ENCODE measurements around the gene PIAS4. TPM values are rescaled to one million over a fixed set of nuclear protein-coding genes. Genes with fewer than 3 reads are reported as not detected.

The PIAS4 gene
- total RNA-seq, 1 donor from 2014 or later = 95.8 TPM

GRCh38 chr19:4042064-4042730, 34.7 kb downstream of the PIAS4 start:
- peaks cover 17% of the 10 kb centered on the region for H3K27me3 Mint-ChIP-seq (ENCODE audit: unreplicated experiment)
- H3K36me3 Mint-ChIP-seq (ENCODE audit: unreplicated experiment) = no peaks in the 10 kb centered on the region
- peaks cover 27% of the 10 kb centered on the region for H3K9me3 Mint-ChIP-seq (ENCODE audit: unreplicated experiment)
- DNase-seq = no peak
- no peak for TF ChIP-seq CTCF (IDR thresholded peaks at IDR 0.05; ENCODE audit: partially characterized antibody, unreplicated experiment)
- H3K27ac Mint-ChIP-seq (ENCODE audit: unreplicated experiment) = no peak overlapping the region
- no peak overlapping the region for H3K4me3 Mint-ChIP-seq (ENCODE audit: unreplicated experiment)
- peaks cover 19% of the 10 kb centered on the region for H3K4me1 Mint-ChIP-seq (ENCODE audit: low read depth, unreplicated experiment)

GRCh38 chr19:4042731-4043082, 35.2 kb downstream of the PIAS4 start:
- no peaks in the 10 kb centered on the region for H3K36me3 Mint-ChIP-seq (ENCODE audit: unreplicated experiment)
- TF ChIP-seq CTCF (IDR thresholded peaks at IDR 0.05; ENCODE audit: partially characterized antibody, unreplicated experiment) = no peak
- H3K27ac Mint-ChIP-seq (ENCODE audit: unreplicated experiment) = no peak overlapping the region
- peaks cover 21% of the 10 kb centered on the region for H3K4me1 Mint-ChIP-seq (ENCODE audit: low read depth, unreplicated experiment)
- H3K4me3 Mint-ChIP-seq (ENCODE audit: unreplicated experiment) = no peak overlapping the region
- H3K9me3 Mint-ChIP-seq (ENCODE audit: unreplicated experiment) = peaks cover 27% of the 10 kb centered on the region
- peaks cover 17% of the 10 kb centered on the region for H3K27me3 Mint-ChIP-seq (ENCODE audit: unreplicated experiment)
- DNase-seq = no peak

- peaks cover 19% of the 10 kb centered on the region for H3K4me1 Mint-ChIP-seq (ENCODE audit: low read depth, unreplicated experiment)
- H3K27me3 Mint-ChIP-seq (ENCODE audit: unreplicated experiment) = peaks cover 14% of the 10 kb centered on the region
- no peak for DNase-seq
- H3K27ac Mint-ChIP-seq (ENCODE audit: unreplicated experiment) = peak overlapping the region; percentile 33
- no peak overlapping the region for H3K4me3 Mint-ChIP-seq (ENCODE audit: unreplicated experiment)
- TF ChIP-seq CTCF (IDR thresholded peaks at IDR 0.05; ENCODE audit: partially characterized antibody, unreplicated experiment) = no peak
- H3K9me3 Mint-ChIP-seq (ENCODE audit: unreplicated experiment) = peaks cover 25% of the 10 kb centered on the region
- no peaks in the 10 kb centered on the region for H3K36me3 Mint-ChIP-seq (ENCODE audit: unreplicated experiment)
Measured at GRCh38 chr19:4043401-4043800, 35.9 kb downstream of the PIAS4 start.

GRCh38 chr19:4043966-4044715, 36.6 kb downstream of the PIAS4 start:
- peak overlapping the region; percentile 79 for H3K27ac Mint-ChIP-seq (ENCODE audit: unreplicated experiment)
- peaks cover 11% of the 10 kb centered on the region for H3K27me3 Mint-ChIP-seq (ENCODE audit: unreplicated experiment)
- peaks cover 17% of the 10 kb centered on the region for H3K4me1 Mint-ChIP-seq (ENCODE audit: low read depth, unreplicated experiment)
- no peak for DNase-seq
- H3K36me3 Mint-ChIP-seq (ENCODE audit: unreplicated experiment) = no peaks in the 10 kb centered on the region
- peaks cover 21% of the 10 kb centered on the region for H3K9me3 Mint-ChIP-seq (ENCODE audit: unreplicated experiment)
- no peak for TF ChIP-seq CTCF (IDR thresholded peaks at IDR 0.05; ENCODE audit: partially characterized antibody, unreplicated experiment)
- peak overlapping the region; percentile 61 for H3K4me3 Mint-ChIP-seq (ENCODE audit: unreplicated experiment)

- peaks cover 19% of the 10 kb centered on the region for H3K9me3 Mint-ChIP-seq (ENCODE audit: unreplicated experiment)
- DNase-seq = peak; percentile 54
- H3K36me3 Mint-ChIP-seq (ENCODE audit: unreplicated experiment) = no peaks in the 10 kb centered on the region
- TF ChIP-seq CTCF (IDR thresholded peaks at IDR 0.05; ENCODE audit: partially characterized antibody, unreplicated experiment) = no peak
- peaks cover 10% of the 10 kb centered on the region for H3K27me3 Mint-ChIP-seq (ENCODE audit: unreplicated experiment)
- peak overlapping the region; percentile 79 for H3K27ac Mint-ChIP-seq (ENCODE audit: unreplicated experiment)
- peak overlapping the region; percentile 61 for H3K4me3 Mint-ChIP-seq (ENCODE audit: unreplicated experiment)
- peaks cover 19% of the 10 kb centered on the region for H3K4me1 Mint-ChIP-seq (ENCODE audit: low read depth, unreplicated experiment)
Measured at GRCh38 chr19:4044990-4045465, 37.5 kb downstream of the PIAS4 start.
